Renal cortical epithelial cell (primary cell): ENCODE data around the gene UIMC1. TPM values are rescaled to one million over a fixed set of nuclear protein-coding genes. Genes with fewer than 3 reads are reported as not detected.

ENCODE experiments used
- DNase-seq: peaks from one replicate; pipeline ENCODE4 v3.0.0-alpha.2; 2011; ENCODE audit warnings: low read depth
- total RNA-seq: library from RNA; depleted of rRNA; stranded (reverse); fragments of >200 nt; gene quantifications from 2 replicates; pipeline ENCODE4 v1.2.3, GENCODE V29; 2014

The UIMC1 gene
- total RNA-seq, 1 donor from 2014 or later, result 35.1 TPM

DNA sequence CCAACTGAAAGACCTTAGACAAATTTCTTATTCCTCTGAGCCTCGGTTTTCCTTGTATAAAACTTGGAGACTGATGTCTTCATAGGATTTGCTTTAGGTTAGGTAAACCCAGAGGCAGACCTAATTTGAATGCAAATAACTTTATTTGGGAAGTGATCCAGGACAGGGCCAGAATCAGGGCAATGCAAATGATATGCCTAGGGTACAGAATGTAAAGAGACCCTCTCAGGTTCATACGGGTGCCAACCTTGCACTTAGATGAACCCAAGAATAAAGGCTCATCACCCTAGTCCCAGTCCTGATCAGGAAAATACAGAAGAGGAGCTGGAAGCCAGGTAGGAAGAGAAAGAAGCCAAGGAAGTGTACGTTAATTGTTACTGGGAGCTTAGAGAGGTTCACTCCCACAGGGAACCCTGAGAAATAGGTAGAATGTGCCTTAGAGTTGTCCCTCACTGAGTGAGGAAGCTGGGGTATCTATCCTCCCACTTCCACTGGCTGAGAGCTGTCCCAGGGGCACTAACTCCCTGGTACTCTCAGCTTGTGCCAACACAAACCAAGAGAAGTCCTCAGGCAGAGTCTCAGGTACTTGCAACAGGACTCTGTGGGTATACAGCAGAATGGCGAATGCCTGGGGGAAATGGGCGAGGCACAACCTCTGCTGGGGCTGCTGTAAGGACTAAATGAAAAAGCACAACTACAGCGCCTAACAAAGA lies 104.3 kb downstream of the UIMC1 start:
- no peak for DNase-seq

GRCh38 chr5:176901260-176902101 lies 105.1 kb downstream of the UIMC1 start:
- peak; percentile 72 for DNase-seq

DNA sequence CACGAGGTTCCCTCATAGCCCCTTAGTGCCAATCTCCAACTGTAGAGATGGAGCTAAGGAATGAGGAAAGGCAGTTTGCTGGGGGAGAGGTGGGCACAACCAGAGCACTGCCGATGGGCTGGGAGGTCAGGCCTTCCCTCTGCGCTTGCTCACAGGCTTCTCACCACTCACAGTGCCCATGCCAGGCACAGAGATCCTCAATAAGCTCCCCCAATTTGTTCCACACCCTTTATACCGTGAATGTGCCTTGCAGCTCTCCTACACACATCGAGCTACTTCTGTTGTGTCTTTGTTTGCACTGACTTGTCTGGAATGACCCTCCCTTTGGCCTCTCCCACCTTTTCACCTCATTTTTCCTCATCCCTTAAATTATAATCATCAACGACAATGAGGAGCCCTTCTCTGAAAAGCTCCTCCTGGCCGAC lies 105.8 kb downstream of the UIMC1 start:
- no peak for DNase-seq

DNA sequence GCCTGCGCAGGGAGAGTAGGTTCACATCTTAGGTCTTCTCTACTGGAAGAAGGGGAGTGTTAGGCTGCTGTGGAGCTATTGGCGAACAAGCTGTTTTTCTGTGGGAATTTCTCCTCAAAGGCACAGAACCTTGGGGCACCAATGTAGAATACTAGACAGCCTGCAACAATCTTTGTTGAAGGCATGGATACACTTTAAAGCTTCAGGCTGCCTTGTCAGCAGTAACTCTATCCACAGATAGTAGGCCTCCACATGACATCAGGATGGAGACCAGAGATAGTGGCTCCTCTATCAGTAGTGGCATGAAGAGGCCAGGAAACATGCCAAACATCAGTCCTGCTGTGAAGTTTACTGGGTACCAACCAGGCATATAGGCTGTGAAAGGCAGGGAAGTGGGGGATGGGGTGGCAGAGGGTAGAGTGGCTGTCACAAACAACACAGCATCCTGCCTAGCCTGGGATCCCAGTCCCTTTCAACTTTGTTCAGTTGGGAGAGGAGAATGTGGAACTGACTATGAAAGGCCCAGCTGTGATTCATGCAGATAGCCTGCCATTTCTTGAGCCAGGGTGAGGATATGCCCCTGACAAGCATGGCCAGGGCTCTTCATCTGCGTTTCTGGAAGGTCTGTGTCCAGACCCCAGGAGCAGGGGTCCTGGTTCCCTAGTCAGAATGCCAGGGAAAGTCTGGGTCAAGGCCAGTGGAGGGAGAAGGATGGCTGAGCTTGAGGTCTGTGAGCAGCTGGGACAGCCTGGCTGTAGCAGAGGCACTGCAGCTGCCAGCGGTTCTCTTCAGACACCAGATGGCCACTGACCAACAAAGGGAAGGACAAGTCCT lies 106.4 kb downstream of the UIMC1 start:
- no peak for DNase-seq

DNA sequence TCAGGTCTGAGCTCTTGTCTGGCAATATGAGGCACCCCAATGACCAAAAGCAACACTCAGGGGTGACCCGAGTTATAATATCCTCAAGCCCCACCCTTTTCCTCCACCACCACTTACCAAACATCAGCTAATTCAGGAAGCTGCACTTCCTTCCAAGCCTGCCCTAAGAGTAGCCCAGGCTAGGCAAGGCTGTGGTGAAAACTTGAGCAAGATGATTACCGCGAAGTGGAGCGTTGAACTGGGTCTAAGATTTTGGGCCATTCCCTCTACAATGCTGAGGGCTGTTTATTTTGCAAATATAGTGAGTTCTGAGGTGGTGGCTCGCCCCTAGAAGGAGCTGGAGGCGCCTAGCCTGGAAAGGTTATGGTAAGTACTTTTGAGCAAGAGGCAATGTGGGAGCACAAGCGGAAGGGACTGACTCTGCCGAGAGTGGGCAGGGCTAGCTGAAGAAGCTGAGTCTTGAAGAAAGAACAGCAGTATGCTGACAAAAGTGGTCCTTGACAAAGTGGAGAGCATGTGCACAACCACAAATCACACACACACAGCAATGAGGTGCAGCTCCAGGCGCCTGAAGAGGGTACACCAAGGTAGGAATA lies 107.2 kb downstream of the UIMC1 start, which contains the start of gene HK3:
Gene HK3, minus strand, starts transcription at position 51 of the 596 bp plus-strand sequence. CDS start 3,187 bp downstream, outside the sequence.
- no peak for DNase-seq

- DNase-seq, result no peak
These were observed 109.3 kb downstream of the UIMC1 start for GRCh38 chr5:176897263-176897662.

GRCh38 chr5:176895831-176896230 lies 110.7 kb downstream of the UIMC1 start:
- no peak for DNase-seq

GRCh38 chr5:176894298-176894697 lies 112.3 kb downstream of the UIMC1 start:
- no peak for DNase-seq

DNA sequence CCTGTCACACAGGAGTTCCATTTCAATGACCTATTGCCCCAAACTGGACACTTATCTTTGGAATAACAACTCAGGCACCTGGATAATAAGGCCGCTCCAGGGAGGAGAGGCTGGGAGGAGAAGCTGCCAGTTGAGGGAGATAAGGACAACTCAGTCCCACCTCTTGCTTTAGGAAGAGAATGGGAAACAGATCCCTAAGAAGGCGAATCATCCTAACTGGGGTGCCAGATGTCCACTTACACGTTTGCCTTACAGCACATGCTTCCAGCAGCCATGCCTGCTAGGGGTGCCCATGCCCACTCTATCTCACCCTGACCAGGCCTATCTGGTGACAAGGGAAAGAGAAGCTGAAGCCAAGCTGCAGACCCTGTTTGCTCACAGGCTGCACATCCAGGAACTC lies 113.9 kb downstream of the UIMC1 start:
- DNase-seq, result no peak

- DNase-seq, result no peak
These were observed 115.1 kb downstream of the UIMC1 start for GRCh38 chr5:176891331-176891958.

- DNase-seq, result no peak
These were observed 115.9 kb downstream of the UIMC1 start for GRCh38 chr5:176890455-176891330.

GRCh38 chr5:176889321-176890280 lies 117.0 kb downstream of the UIMC1 start:
- no peak for DNase-seq

DNA sequence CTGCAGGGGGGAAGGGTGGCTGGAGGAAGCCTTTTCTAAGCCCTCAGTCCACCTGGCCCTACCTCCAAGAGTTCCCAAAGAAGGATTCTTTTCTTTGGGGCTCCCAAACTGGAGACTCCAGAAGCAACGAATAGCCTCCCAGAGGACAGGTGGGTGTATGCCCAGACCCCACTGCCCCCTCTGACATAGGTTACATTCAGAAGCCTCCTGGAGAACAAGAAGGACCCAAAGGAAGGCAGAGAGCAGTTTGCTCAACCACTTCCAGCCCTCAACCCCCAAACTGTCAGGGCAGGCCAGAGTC lies 117.8 kb downstream of the UIMC1 start:
- no peak for DNase-seq

GRCh38 chr5:176888016-176888864 lies 118.3 kb downstream of the UIMC1 start:
- no peak for DNase-seq

- DNase-seq, result no peak
These were observed 119.2 kb downstream of the UIMC1 start for GRCh38 chr5:176887252-176887849.

DNA sequence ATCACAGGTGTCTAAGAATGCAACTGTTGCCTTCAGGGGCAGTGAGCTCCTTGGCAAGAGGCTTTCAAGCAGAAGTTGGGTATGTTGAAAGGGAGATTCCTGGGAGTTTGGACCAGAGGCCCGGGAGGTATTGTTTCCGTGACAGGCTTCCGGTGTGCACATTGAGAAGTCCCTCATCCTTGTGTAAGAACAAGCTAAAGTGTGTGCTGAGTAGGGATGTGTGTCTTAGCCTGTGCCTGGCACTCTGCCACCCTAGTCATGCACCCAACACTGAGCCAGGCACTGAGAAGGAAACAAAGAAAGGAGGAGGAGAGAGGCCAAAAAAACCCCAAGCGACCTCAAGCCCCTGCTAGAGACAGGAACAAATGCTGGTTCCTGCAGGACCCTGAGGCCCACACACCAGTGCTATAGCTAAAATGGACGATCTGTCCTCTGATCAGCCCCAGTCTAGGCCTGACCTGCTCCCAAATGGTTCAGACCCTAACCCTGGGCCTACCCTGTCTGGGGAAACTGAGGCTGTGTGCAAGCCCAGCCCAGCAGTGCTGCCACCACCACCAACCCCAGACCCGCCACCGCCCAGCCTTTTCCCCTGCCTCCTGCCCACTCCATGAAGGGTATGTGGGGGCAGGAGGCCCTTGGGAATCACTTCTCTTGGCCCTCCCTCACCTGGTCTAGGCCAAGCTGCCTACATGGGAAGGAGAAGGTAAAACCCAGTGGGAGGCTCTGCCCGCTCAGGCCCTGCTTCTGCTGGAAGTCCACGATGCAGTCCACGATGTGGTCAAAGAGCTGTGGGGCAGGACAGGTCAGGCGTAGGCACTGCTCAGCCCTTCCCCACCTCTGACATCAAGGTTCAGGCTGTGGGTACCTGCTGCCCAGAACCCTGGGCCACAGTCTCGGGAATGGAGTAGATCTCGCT lies 120.0 kb downstream of the UIMC1 start:
- no peak for DNase-seq

GRCh38 chr5:176884571-176884890 lies 122.0 kb downstream of the UIMC1 start:
- DNase-seq, result peak; percentile 27
